ENCODE results near the gene NPLOC4. TPM values are rescaled to one million over a fixed set of nuclear protein-coding genes. Genes with fewer than 3 reads are reported as not detected.

NPLOC4 gene
- total and polyA plus RNA-seq, 12 donors = 41.7 to 140 (median 80.3) TPM

DNA sequence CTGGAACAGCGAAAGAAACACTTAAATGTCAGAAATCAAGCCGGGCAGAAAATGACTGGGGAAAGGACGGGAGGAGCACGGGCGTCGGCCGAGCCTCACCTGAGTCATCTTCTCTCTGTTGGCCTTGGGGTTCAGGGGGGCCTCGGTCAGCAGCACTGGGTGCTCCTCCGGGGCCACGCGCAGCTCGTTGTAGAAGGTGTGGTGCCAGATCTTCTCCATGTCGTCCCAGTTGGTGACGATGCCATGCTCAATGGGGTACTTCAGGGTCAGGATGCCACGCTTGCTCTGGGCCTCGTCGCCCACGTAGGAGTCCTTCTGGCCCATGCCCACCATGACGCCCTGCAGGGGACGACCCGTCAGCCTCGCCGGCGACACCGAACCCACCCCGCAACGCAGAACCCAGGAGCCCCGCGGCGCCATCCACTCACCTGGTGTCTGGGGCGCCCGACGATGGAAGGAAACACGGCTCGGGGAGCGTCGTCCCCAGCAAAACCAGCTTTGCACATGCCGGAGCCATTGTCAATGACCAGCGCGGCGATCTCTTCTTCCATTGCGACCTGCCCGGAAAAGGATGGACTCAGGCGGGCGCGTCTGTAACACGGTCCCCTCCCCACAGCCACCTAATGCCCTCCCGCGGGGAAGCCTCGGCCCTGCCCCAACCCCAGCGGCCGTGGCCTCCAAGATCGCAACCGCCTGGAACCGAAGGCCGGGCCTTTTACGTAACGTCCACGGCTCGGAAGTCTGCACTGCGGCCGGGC, 124.9 kb downstream of the NPLOC4 start:
- H3K27me3 ChIP-seq = no peaks in the 10 kb centered on the region
- H3K9me3 ChIP-seq (replicated peaks in 1 of 3) = no peaks in the 10 kb centered on the region
- H3K36me3 ChIP-seq (replicated peaks in 1 of 2) = peaks cover 0 to 32% of the 10 kb centered on the region in 2 donors
- DNase-seq = peak in 6 of 7 donors; percentile 50 to 73 (median 58)
- peak overlapping the region; percentile 79 to 99 (median 88) for H3K27ac ChIP-seq
- intact Hi-C loops (cut with DNase I) = loop anchor here (10.0 kb wide), 1 partner anchor 93 kb away; no protein-coding TSS in a partner anchor
- H3K4me3 ChIP-seq = peak overlapping the region; percentile 48 to 95 (median 88)
- peak in 1 of 2 donors; percentile 6 for TF ChIP-seq POLR2A (IDR thresholded peaks at IDR 0.05)
- TF ChIP-seq, protein P1, sequence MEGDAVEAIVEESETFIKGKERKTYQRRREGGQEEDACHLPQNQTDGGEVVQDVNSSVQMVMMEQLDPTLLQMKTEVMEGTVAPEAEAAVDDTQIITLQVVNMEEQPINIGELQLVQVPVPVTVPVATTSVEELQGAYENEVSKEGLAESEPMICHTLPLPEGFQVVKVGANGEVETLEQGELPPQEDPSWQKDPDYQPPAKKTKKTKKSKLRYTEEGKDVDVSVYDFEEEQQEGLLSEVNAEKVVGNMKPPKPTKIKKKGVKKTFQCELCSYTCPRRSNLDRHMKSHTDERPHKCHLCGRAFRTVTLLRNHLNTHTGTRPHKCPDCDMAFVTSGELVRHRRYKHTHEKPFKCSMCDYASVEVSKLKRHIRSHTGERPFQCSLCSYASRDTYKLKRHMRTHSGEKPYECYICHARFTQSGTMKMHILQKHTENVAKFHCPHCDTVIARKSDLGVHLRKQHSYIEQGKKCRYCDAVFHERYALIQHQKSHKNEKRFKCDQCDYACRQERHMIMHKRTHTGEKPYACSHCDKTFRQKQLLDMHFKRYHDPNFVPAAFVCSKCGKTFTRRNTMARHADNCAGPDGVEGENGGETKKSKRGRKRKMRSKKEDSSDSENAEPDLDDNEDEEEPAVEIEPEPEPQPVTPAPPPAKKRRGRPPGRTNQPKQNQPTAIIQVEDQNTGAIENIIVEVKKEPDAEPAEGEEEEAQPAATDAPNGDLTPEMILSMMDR (IDR thresholded peaks at IDR 0.05) = no peak
- H3K4me1 ChIP-seq (replicated peaks in 1 of 2) = peaks cover 28 to 53% of the 10 kb centered on the region in 2 donors
- WGBS, 4 donors = 0 to 2% (median 0%) methylated on average over 8 to 62 of the region's 62 CpGs

DNA sequence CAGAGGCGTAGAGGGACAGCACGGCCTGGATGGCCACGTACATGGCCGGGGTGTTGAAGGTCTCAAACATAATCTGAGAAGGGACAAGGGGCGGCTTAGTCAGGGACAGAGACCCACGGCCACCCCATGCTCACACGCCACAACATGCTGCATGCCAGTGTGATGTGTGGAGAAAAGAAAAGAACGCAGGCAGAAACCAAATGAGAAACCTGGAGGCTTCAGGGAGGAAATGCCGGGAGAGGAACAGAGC, 125.4 kb downstream of the NPLOC4 start:
- 1 to 4% (median 2%) methylated on average over 9 of the region's 9 CpGs for WGBS, 4 donors
- H3K4me3 ChIP-seq = peak overlapping the region; percentile 48 to 95 (median 88)
- H3K36me3 ChIP-seq (replicated peaks in 1 of 2) = peaks cover 0 to 32% of the 10 kb centered on the region in 2 donors
- intact Hi-C loops (cut with DNase I) = loop anchor here (10.0 kb wide), 1 partner anchor 93 kb away; no protein-coding TSS in a partner anchor
- peaks cover 26 to 50% of the 10 kb centered on the region in 2 donors for H3K4me1 ChIP-seq (replicated peaks in 1 of 2)
- no peak for DNase-seq
- peak overlapping the region in 4 of 5 donors; percentile 24 to 99 (median 94) for H3K27ac ChIP-seq
- H3K27me3 ChIP-seq = no peaks in the 10 kb centered on the region
- no peaks in the 10 kb centered on the region for H3K9me3 ChIP-seq (replicated peaks in 1 of 3)
- TF ChIP-seq, protein P1 (IDR thresholded peaks at IDR 0.05) = no peak
- no peak for TF ChIP-seq POLR2A (IDR thresholded peaks at IDR 0.05)

DNA sequence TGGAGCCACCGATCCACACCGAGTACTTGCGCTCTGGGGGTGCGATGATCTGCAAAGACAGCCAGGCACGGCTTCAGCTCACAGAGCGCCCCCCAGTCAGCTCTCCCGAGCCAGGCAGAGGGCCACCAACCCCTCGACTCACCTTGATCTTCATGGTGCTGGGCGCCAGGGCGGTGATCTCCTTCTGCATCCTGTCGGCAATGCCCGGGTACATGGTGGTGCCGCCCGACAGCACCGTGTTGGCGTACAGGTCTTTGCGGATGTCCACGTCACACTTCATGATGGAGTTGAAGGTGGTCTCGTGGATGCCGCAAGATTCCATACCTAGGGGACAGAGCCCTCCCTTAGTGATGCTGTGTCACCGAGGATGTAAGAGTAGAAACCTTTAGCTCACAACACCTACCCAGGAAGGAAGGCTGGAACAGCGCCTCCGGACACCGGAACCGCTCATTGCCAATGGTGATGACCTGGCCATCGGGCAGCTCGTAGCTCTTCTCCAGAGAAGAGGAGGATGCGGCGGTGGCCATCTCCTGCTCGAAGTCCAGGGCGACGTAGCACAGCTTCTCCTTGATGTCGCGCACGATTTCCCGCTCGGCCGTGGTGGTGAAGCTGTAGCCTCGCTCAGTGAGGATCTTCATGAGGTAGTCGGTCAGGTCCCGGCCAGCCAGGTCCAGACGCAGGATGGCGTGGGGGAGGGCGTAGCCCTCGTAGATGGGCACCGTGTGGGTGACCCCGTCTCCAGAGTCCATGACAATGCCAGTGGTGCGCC, 125.9 kb downstream of the NPLOC4 start:
- Histone ChIP-seq H3K27ac (peak overlapping the region in 3 of 5 donors; percentile 24 to 99 (median 99)), H3K27me3 (no peaks in the 10 kb centered on the region), H3K9me3 (replicated peaks in 1 of 3) (no peaks in the 10 kb centered on the region), H3K4me3 (peak overlapping the region; percentile 48 to 95 (median 88)), H3K4me1 (replicated peaks in 1 of 2) (peaks cover 21 to 45% of the 10 kb centered on the region in 2 donors), H3K36me3 (replicated peaks in 1 of 2) (peaks cover 0 to 32% of the 10 kb centered on the region in 2 donors)
- 2 to 8% (median 3%) methylated on average over 16 to 48 of the region's 48 CpGs for WGBS, 4 donors
- DNase-seq = peak in 4 of 7 donors; percentile 21 to 77 (median 38)
- intact Hi-C loops (cut with DNase I) = loop anchor here (10.0 kb wide), 1 partner anchor 94 kb away; no protein-coding TSS in a partner anchor
- no peak for TF ChIP-seq POLR2A (IDR thresholded peaks at IDR 0.05)
- TF ChIP-seq, protein P1 (IDR thresholded peaks at IDR 0.05) = no peak
